Measurements from ENCODE around the gene IGLL1.
"Not testable (repeated sequence)": the region's sequence is repeated elsewhere in the genome, so short reads cannot be mapped to it uniquely, and the experiment has no call there.

Gene IGLL1

DNA sequence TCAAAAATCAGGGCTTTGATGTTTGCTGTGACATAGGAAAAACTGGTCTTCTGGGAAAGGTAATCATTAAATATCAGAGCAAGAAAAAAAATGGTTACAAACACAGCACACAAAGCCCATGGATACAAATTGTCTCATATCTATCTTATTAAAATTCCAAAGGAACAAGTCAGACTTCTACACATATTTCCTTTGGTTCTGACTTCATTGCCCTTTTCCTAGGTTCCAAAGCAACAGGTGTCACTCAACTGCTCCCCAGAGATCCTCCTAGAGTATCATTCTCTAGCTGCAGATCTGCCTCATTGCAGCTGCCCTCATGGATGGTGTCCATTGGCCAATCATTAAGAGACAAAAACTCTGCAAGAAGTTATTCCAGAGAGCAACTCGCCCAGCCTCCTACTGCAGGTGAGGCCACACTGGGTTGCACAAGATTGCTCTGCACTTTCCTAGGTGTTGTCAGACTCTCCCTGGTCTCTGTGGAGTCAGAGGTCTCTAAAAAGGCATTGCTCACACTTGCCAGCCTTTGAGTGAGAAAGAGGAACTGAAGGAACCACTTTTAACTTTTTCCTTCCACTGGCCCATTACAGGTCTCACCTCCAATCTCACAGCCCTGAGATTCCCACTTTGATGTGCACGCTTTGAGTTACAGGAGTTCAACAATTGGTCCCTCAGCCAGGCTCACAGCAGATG is 46.3 kb upstream of the IGLL1 start:
- H3F3A ChIP-seq (ENCODE audit: control insufficient read depth, insufficient read depth): no peaks in the 10 kb centered on the region
- H4K20me1 ChIP-seq (ENCODE audit: control insufficient read depth, insufficient read depth, low read depth, low read length): no peaks in the 10 kb centered on the region
- no peaks in the 10 kb centered on the region for H3K79me2 ChIP-seq (ENCODE audit: control insufficient read depth, low read length)
- H3K9me3 ChIP-seq (ENCODE audit: control insufficient read depth, insufficient read depth, low read length): no peaks in the 10 kb centered on the region
- TF ChIP-seq, protein P1, sequence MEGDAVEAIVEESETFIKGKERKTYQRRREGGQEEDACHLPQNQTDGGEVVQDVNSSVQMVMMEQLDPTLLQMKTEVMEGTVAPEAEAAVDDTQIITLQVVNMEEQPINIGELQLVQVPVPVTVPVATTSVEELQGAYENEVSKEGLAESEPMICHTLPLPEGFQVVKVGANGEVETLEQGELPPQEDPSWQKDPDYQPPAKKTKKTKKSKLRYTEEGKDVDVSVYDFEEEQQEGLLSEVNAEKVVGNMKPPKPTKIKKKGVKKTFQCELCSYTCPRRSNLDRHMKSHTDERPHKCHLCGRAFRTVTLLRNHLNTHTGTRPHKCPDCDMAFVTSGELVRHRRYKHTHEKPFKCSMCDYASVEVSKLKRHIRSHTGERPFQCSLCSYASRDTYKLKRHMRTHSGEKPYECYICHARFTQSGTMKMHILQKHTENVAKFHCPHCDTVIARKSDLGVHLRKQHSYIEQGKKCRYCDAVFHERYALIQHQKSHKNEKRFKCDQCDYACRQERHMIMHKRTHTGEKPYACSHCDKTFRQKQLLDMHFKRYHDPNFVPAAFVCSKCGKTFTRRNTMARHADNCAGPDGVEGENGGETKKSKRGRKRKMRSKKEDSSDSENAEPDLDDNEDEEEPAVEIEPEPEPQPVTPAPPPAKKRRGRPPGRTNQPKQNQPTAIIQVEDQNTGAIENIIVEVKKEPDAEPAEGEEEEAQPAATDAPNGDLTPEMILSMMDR (IDR thresholded peaks at IDR 0.05; ENCODE audit: low read depth, low read length, poor library complexity, severe bottlenecking): no peak
- TF ChIP-seq EZH2phosphoT487 (IDR thresholded peaks at IDR 0.05; ENCODE audit: borderline replicate concordance, low read length): no peak
- H3K36me3 ChIP-seq (ENCODE audit: control insufficient read depth, low read length): no peaks in the 10 kb centered on the region
- no peak overlapping the region for H3K4me2 ChIP-seq (ENCODE audit: low read length)
- H3K4me1 ChIP-seq (ENCODE audit: control insufficient read depth, low read length): no peaks in the 10 kb centered on the region
- H3K4me3 ChIP-seq (ENCODE audit: low read length): no peak overlapping the region
- H3K27me3 ChIP-seq (ENCODE audit: control insufficient read depth, low read length): peaks cover 30% of the 10 kb centered on the region
- no peaks in the 10 kb centered on the region for H3K9me2 ChIP-seq (replicated peaks; ENCODE audit: control insufficient read depth, low read length)
- no peak overlapping the region for H3K27ac ChIP-seq (ENCODE audit: low read depth, low read length)

DNA sequence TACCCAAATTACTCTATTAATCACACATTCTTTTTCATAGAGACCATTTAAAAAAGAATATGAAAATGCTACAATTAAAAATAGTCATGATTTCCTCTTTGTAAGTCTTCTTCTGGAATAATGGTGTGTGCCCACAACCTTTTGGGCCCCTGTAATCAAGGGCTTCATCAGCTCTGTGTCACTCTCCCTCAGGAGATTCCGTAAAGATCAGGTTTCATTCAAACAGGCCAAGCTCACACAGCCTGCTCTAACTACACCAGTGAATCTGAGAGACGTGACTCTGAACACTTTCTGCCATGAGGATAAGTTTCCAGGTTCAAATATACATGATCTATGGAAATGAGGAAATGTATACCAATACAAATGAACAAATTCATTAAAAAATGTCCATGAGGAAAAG is 42.5 kb upstream of the IGLL1 start:
- H3K9me3 ChIP-seq (ENCODE audit: control insufficient read depth, insufficient read depth, low read length): no peaks in the 10 kb centered on the region
- H3K9me2 ChIP-seq (replicated peaks; ENCODE audit: control insufficient read depth, low read length): no peaks in the 10 kb centered on the region
- no peaks in the 10 kb centered on the region for H3F3A ChIP-seq (ENCODE audit: control insufficient read depth, insufficient read depth)
- H3K4me2 ChIP-seq (ENCODE audit: low read length): no peak overlapping the region
- peaks cover 49% of the 10 kb centered on the region for H3K27me3 ChIP-seq (ENCODE audit: control insufficient read depth, low read length)
- no peak for TF ChIP-seq EZH2phosphoT487 (IDR thresholded peaks at IDR 0.05; ENCODE audit: borderline replicate concordance, low read length)
- TF ChIP-seq, protein P1 (IDR thresholded peaks at IDR 0.05; ENCODE audit: low read depth, low read length, poor library complexity, severe bottlenecking): no peak
- H3K4me3 ChIP-seq (ENCODE audit: low read length): no peak overlapping the region
- no peaks in the 10 kb centered on the region for H4K20me1 ChIP-seq (ENCODE audit: control insufficient read depth, insufficient read depth, low read depth, low read length)
- no peaks in the 10 kb centered on the region for H3K79me2 ChIP-seq (ENCODE audit: control insufficient read depth, low read length)
- no peaks in the 10 kb centered on the region for H3K4me1 ChIP-seq (ENCODE audit: control insufficient read depth, low read length)
- H3K27ac ChIP-seq (ENCODE audit: low read depth, low read length): no peak overlapping the region
- no peaks in the 10 kb centered on the region for H3K36me3 ChIP-seq (ENCODE audit: control insufficient read depth, low read length)

DNA sequence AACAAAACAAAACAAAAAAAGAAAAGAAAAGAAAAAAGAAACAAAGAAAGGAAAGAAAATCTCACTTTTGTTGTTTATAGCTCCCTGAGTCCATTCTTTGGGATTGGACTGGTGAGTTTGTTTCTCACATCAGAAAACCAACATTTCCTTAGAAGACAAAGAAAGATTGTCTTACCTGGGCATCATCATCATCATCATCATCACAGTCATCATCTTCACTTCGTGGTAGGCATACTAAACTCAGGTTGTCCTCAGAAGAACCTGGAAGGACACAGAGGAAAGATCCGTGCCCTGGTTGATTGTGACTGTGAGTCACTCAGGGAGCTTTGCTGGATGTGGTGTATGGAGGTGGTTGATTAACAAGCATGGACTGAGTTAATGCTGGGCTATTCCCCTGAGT is 41.8 kb upstream of the IGLL1 start:
- H4K20me1 ChIP-seq (ENCODE audit: control insufficient read depth, insufficient read depth, low read depth, low read length); H3K9me3 ChIP-seq (ENCODE audit: control insufficient read depth, insufficient read depth, low read length); H3F3A ChIP-seq (ENCODE audit: control insufficient read depth, insufficient read depth); H3K9me2 ChIP-seq (replicated peaks; ENCODE audit: control insufficient read depth, low read length); H3K36me3 ChIP-seq (ENCODE audit: control insufficient read depth, low read length); H3K79me2 ChIP-seq (ENCODE audit: control insufficient read depth, low read length); H3K4me1 ChIP-seq (ENCODE audit: control insufficient read depth, low read length); H3K4me2 ChIP-seq (ENCODE audit: low read length); H3K4me3 ChIP-seq (ENCODE audit: low read length); H3K27ac ChIP-seq (ENCODE audit: low read depth, low read length): not testable (repeated sequence)
- peaks cover 50% of the 10 kb centered on the region for H3K27me3 ChIP-seq (ENCODE audit: control insufficient read depth, low read length)

GRCh38 chr22:23621082-23621780 is 41.1 kb upstream of the IGLL1 start:
- H3K4me2 ChIP-seq (ENCODE audit: low read length): no peak overlapping the region
- no peaks in the 10 kb centered on the region for H4K20me1 ChIP-seq (ENCODE audit: control insufficient read depth, insufficient read depth, low read depth, low read length)
- no peak for TF ChIP-seq EZH2phosphoT487 (IDR thresholded peaks at IDR 0.05; ENCODE audit: borderline replicate concordance, low read length)
- TF ChIP-seq, protein P1 (IDR thresholded peaks at IDR 0.05; ENCODE audit: low read depth, low read length, poor library complexity, severe bottlenecking): no peak
- H3K9me2 ChIP-seq (replicated peaks; ENCODE audit: control insufficient read depth, low read length): no peaks in the 10 kb centered on the region
- H3K27ac ChIP-seq (ENCODE audit: low read depth, low read length): no peak overlapping the region
- no peaks in the 10 kb centered on the region for H3K79me2 ChIP-seq (ENCODE audit: control insufficient read depth, low read length)
- peaks cover 56% of the 10 kb centered on the region for H3K27me3 ChIP-seq (ENCODE audit: control insufficient read depth, low read length)
- H3K4me3 ChIP-seq (ENCODE audit: low read length): no peak overlapping the region
- H3K9me3 ChIP-seq (ENCODE audit: control insufficient read depth, insufficient read depth, low read length): no peaks in the 10 kb centered on the region
- no peaks in the 10 kb centered on the region for H3F3A ChIP-seq (ENCODE audit: control insufficient read depth, insufficient read depth)
- no peaks in the 10 kb centered on the region for H3K36me3 ChIP-seq (ENCODE audit: control insufficient read depth, low read length)
- H3K4me1 ChIP-seq (ENCODE audit: control insufficient read depth, low read length): no peaks in the 10 kb centered on the region

Measured in DOHH2 (cell line).